ENCODE data around the gene RAB1B. TPM values are rescaled to one million over a fixed set of nuclear protein-coding genes. Genes with fewer than 3 reads are reported as not detected.

The RAB1B gene
- total RNA-seq, 1 donor from 2014 or later: 102 TPM

DNA sequence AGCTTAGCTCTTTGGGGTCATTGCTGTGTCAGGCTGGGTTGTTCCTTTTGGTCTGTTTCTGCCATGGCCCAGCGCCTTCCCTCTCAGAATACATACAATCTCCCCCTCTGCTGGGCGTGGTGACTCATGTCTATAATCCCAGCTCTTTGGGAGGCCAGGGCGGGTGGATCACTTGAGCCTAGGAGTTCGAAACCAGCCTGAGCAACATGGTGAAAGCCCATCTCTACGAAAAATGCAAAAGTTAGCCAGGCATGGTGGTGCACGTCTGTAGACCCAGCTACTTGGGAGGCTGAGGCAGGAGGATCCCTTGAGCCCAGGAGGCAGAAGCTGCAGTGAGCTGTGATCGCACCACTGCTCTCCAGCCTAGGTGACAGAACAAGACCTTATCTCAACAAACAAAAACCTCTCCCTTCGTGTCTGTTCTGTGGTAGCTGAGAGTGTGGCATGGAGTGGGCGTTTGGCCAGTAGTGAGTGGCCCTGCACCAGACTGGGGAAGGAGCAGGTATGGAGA lies 46.7 kb upstream of the RAB1B start:
- Mint-ChIP-seq H3K27ac (no peak overlapping the region), H3K27me3 (no peaks in the 10 kb centered on the region), H3K36me3 (ENCODE audit: insufficient read depth) (peaks cover 6% of the 10 kb centered on the region), H3K9me3 (ENCODE audit: low read depth) (no peaks in the 10 kb centered on the region), H3K4me1 (ENCODE audit: low read depth) (peaks cover 4% of the 10 kb centered on the region), H3K4me3 (ENCODE audit: low read depth) (no peak overlapping the region)
- TF ChIP-seq, protein P1, sequence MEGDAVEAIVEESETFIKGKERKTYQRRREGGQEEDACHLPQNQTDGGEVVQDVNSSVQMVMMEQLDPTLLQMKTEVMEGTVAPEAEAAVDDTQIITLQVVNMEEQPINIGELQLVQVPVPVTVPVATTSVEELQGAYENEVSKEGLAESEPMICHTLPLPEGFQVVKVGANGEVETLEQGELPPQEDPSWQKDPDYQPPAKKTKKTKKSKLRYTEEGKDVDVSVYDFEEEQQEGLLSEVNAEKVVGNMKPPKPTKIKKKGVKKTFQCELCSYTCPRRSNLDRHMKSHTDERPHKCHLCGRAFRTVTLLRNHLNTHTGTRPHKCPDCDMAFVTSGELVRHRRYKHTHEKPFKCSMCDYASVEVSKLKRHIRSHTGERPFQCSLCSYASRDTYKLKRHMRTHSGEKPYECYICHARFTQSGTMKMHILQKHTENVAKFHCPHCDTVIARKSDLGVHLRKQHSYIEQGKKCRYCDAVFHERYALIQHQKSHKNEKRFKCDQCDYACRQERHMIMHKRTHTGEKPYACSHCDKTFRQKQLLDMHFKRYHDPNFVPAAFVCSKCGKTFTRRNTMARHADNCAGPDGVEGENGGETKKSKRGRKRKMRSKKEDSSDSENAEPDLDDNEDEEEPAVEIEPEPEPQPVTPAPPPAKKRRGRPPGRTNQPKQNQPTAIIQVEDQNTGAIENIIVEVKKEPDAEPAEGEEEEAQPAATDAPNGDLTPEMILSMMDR (IDR thresholded peaks at IDR 0.05; ENCODE audit: unreplicated experiment): no peak
- DNase-seq (ENCODE audit: low spot score, unreplicated experiment): no peak

DNA sequence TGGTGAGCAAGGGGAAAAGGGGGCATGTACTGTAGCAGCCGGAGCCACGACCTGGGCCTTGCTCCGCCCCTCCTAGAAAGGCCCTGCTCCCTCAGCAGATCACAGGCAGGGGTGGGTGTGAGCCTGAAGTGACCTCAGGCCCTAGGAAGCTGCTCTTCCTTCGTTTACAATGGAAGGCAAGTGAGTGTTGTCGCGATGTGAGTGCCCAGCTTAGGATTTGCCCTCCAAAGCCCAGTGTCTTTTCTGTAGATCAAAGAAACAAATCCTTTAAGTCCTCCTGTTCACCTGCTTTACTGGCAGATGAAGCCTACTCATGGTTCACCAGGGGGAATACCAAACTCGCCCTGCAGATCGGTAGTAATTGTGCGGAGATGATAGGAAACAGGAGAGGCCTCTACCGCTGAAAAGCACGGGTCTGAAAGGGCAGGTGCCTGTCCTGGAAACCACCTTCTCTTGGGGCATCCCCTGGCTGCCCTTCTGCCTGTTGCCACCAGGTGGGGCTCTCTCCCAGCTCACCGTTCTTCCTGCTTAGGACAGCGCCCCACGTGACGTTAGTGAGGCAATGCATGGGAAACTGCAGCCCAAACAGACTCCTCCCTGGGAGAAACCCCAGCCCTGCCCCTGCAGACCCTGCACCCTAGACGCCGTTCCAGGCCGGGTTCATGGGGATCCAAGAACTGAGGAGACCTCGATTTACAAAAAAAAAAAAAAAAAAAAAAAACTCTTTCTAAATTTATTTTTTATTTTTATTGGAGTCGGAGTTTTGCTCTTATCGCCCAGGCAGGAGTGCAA lies 45.9 kb upstream of the RAB1B start:
- DNase-seq (ENCODE audit: low spot score, unreplicated experiment): peak; percentile 73
- TF ChIP-seq, protein P1 (IDR thresholded peaks at IDR 0.05; ENCODE audit: unreplicated experiment): peak; percentile 100
- Mint-ChIP-seq H3K27me3 (no peaks in the 10 kb centered on the region), H3K4me3 (ENCODE audit: low read depth) (no peak overlapping the region), H3K9me3 (ENCODE audit: low read depth) (no peaks in the 10 kb centered on the region), H3K27ac (peak overlapping the region; percentile 50), H3K4me1 (ENCODE audit: low read depth) (peaks cover 4% of the 10 kb centered on the region), H3K36me3 (ENCODE audit: insufficient read depth) (peaks cover 5% of the 10 kb centered on the region)

DNA sequence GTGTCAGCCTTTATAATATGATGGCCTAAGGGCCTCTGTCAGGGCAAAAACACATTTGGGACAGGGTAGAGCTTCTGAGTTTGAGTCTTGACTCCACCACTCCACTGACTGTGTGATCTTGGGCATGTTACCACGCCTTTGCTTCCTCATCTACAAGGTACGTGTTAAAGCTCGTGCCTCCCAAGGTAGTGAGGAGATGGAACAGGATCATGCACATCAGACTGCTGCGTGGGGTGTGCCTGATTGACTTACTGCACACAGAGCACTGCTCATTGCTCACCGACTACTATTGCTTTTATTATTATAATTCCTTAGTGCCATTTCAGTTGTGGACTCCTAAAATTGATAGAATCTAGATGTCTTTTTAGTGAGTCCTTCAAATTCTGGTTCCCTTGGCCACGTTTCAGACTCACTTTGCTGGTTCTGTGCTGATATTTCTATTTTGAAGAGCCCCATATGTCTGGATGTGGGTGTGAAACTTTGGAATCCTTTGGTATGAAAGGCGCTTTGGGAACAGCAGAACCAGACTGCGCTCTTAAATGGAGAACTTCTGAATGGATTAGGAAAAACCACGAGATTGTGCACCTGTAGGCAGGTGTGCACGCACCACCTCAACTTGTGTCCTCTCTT lies 44.1 kb upstream of the RAB1B start:
- DNase-seq (ENCODE audit: low spot score, unreplicated experiment): no peak
- TF ChIP-seq, protein P1 (IDR thresholded peaks at IDR 0.05; ENCODE audit: unreplicated experiment): no peak
- H3K27ac Mint-ChIP-seq: no peak overlapping the region
- peaks cover 9% of the 10 kb centered on the region for H3K36me3 Mint-ChIP-seq (ENCODE audit: insufficient read depth)
- no peak overlapping the region for H3K4me3 Mint-ChIP-seq (ENCODE audit: low read depth)
- H3K4me1 Mint-ChIP-seq (ENCODE audit: low read depth): peaks cover 7% of the 10 kb centered on the region
- no peaks in the 10 kb centered on the region for H3K27me3 Mint-ChIP-seq
- H3K9me3 Mint-ChIP-seq (ENCODE audit: low read depth): no peaks in the 10 kb centered on the region

DNA sequence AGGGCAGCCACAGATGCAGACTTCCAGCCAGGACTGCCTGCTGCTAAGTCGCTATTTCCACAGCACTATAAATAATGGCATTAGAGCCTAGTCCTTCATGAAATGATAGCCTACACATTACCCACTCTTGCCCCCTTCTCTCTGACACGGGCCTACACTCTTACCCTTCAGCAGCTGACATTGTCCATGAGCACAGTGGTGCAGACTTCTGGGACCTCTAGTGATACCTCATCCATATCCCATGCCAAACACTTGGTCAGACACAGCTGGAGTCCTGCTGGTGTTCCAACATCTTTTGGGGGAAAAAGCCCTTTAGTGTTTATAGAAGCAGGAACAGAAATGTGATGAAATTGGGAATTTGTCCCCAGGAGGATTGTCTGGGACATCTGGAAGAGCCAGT lies 43.4 kb upstream of the RAB1B start:
- Mint-ChIP-seq H3K36me3 (ENCODE audit: insufficient read depth) (peaks cover 7% of the 10 kb centered on the region), H3K27ac (no peak overlapping the region), H3K27me3 (no peaks in the 10 kb centered on the region), H3K9me3 (ENCODE audit: low read depth) (no peaks in the 10 kb centered on the region), H3K4me1 (ENCODE audit: low read depth) (peaks cover 7% of the 10 kb centered on the region), H3K4me3 (ENCODE audit: low read depth) (no peak overlapping the region)
- DNase-seq (ENCODE audit: low spot score, unreplicated experiment): no peak
- TF ChIP-seq, protein P1 (IDR thresholded peaks at IDR 0.05; ENCODE audit: unreplicated experiment): no peak

DNA sequence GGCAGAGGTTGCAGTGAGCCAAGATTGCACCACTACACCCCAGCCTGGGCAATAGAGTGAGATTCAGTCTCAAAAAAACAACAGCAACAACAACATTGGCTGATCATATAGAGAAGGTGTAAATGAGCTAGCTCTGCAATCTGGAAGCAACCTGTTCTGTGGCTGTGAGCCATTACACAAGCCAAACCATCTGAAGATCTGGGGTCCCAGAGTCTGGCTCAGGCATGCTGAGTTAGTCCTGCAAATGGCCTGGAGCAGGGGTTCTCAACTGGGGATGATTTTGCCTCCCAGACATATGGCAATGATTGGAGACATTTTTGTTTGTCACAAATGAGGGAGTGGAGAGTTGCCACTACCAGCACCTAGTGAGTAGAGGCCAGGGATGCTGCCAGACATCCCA lies 42.3 kb upstream of the RAB1B start:
- DNase-seq (ENCODE audit: low spot score, unreplicated experiment): no peak
- Mint-ChIP-seq H3K36me3 (ENCODE audit: insufficient read depth) (peaks cover 7% of the 10 kb centered on the region), H3K9me3 (ENCODE audit: low read depth) (no peaks in the 10 kb centered on the region), H3K4me1 (ENCODE audit: low read depth) (peaks cover 7% of the 10 kb centered on the region), H3K27ac (no peak overlapping the region), H3K27me3 (no peaks in the 10 kb centered on the region), H3K4me3 (ENCODE audit: low read depth) (no peak overlapping the region)
- TF ChIP-seq, protein P1 (IDR thresholded peaks at IDR 0.05; ENCODE audit: unreplicated experiment): no peak

Data from progenitor cell of endocrine pancreas (in vitro differentiated cells).